GM12892 (cell line): ENCODE data around the gene DGKI.

Experiments
- POLR2A ChIP-seq: IDR thresholded peaks from 2 replicates; pipeline ENCODE4 v1.6.1; 2011; ENCODE audit warnings: low read depth, low read length, control low read depth
- POLR2AphosphoS5 ChIP-seq: IDR thresholded peaks from 2 replicates; pipeline ENCODE4 v1.6.1; 2011; ENCODE audit warnings: low read depth, low read length, control low read depth
- TAF1 ChIP-seq: IDR thresholded peaks from 2 replicates; pipeline ENCODE4 v1.6.1; 2011; ENCODE audit warnings: low read depth, mild to moderate bottlenecking, control low read depth, low read length, borderline replicate concordance

DNA sequence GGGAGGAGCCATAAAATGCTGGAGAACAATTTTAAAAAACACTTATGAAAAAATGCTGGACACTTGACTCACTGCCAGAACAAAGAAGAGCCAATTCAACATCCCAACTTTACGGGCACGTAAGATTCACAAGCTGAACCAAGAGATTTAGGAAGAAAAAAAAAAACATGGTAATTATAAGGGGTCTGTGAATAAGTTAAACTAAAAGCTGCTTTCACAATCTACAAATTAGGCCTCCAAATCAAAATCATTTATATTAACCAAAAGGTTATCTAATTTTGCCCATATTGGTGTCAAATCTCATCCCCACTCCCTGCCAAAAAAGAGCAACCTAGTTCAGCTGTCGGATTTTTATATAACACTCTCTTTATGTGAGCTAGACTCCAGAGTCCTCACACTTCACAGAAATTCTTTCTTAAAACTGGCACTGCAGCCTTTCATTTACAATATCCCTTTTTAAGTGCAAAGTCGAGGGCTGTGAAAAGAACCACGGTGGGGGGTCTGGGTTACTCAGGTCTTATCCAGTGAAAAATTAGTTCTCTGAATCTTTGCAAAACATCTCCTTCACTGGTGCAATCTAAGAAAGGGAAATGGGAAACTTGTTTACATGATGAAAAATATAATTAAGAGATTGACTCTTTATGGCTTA is 30.4 kb upstream of the DGKI start:
- no peak for TF ChIP-seq POLR2A
- TF ChIP-seq TAF1: no peak
- TF ChIP-seq POLR2AphosphoS5: no peak
